GM19395 (cell line): ENCODE data around the gene EID2.
A peak's percentile ranks its signal among the peaks of the same experiment; 100 is the strongest.

Experiments
- ATAC-seq: cut with Tn5 transposase; IDR thresholded peaks from one replicate; pipeline ENCODE4 v1.9.1; 2021; ENCODE audit warnings: mild to moderate bottlenecking, moderate library complexity; ENCODE audit not compliant: unreplicated experiment

EID2 gene, protein sequence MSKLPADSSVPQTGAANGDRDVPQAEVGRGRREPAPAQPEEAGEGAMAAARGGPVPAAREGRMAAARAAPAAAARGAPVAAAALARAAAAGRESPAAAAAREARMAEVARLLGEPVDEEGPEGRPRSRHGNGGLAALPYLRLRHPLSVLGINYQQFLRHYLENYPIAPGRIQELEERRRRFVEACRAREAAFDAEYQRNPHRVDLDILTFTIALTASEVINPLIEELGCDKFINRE

DNA sequence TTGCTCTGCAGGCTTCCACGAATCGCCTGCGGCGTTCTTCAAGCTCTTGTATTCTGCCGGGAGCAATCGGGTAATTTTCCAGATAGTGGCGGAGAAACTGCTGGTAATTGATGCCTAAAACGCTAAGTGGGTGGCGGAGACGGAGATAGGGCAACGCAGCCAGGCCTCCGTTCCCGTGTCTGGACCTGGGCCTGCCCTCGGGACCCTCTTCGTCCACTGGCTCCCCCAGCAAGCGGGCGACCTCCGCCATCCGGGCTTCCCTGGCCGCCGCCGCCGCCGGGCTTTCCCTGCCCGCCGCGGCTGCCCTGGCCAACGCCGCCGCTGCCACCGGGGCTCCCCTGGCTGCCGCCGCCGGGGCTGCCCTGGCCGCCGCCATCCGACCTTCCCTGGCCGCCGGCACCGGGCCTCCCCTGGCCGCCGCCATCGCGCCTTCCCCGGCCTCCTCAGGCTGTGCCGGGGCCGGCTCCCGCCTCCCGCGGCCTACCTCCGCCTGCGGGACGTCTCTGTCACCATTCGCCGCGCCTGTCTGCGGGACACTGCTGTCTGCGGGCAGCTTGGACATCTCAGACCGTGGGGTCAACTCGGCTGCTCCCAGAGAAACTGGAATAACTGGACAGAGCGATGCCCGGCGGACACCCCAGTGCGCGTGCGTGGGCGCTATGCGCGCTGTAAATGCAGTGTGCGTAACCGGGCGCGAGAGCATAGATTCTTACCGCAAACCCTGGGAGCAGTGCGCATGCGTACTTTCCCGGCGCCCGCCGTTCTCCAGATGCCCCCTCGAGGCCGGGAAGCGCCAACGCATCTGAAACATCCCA is at the start of gene EID2:
Gene EID2, minus strand, starts transcription at position 644 of the 815 bp plus-strand sequence. Its CDS starts 82 bp downstream, at position 562.
- peak; percentile 86 for ATAC-seq

DNA sequence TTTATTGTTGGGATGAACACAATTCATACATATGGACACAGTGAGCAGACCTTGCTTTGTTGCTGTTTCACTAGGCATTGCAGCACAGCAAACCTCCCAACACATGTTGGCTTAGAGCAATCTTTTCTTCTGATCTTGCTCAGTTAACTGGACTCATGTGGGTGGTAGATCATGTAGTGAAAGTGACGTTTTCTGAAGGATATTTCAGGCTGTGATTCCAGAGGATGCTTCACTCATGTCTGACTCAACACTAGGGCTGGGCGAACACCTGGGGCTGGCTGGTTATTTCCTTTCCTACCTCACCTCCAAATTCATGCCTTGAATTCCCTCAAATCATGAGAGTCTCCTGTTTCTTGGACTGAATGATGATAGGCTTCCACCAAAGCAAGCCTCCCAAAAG is 48.1 kb upstream of the EID2 start:
- ATAC-seq: no peak

DNA sequence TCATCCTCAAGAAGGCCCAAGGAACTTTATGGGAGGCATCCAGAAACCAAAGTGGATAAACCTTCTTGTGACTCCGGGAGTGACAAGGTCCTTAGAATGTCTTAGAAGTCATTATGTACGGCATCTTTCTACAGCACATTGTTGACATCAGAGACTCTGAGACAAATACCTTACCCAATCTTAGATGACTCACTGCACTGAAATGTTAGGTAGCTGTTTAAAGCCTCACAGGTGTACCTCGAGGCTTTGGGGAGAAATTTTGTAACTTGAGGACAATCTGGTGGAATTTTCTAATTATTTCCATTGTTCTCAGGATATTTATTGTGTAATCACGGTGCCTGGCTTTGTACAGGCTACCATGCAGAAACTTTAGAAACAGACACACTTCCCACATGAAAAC is 47.5 kb upstream of the EID2 start:
- ATAC-seq: no peak

DNA sequence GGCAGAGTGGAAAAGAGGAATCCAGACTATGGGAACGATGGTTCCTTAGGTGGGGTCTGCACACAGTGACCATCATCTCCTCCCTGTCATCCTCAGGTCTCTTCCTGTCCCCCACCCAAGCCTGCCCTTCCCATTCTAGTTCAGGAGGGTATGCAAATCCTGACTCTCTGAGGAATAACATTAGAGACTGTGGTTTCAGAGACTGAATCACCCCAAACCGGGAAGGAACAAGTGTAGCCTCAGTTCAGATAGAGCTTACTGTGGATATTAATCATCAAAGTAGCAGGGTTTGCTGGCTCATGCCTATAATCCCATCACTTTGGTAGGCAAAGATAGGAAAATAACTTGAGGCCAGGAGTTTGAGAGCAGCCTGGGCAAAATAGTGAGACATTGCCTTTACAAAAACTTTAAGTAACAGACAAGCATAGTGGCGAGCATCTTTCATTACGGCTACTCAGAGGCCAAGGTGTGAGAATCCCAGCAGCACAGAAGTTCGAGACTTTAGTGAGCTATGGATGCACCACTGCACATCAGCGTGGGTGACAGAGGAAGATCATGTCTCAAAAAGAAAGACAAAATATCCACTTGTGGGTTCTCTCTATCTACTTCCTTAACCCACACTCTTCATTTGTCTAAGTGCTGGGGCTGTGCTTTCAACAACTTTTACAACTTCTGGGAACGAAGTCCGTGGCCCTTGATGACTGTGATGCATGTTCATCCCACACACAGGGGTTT is 43.1 kb upstream of the EID2 start:
- ATAC-seq: no peak

DNA sequence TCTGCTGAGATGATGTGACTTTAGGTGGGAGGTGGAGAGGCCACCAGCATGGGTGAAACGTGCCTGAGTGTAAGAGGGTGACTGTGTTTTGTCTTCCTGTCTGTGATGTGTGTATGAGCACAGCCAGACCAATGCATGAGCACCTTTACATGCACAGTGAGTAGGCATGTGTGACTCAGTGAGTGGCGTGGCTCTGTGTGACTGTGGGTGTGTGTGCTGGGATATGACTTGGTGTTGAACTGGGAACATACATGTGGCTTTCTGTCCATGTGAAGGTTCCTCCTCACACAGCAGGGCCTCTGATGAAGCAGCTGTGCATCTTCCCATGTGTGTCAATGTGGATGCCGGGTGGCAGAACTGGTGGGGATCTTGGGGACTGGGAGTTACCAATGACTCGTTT is 42.5 kb upstream of the EID2 start:
- no peak for ATAC-seq

DNA sequence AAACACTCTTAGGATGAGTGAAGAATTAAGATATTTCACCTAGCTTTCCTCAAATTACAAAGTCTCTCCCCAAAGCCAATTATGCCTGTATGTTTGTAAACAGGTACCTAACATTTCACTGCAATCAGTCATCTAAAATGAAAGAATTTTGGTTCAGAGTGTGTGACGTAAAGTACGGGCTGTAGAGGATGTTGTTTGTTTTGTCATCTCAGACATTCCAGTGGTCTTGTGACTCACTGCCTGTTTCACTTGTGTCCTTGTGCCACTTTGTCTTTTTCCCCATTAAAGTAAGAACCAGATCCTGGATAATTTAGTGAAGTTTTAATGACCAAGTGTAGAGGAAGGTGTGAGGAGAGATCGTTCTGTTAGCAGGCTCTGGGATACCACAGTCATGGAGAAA is 28.6 kb upstream of the EID2 start:
- ATAC-seq: no peak

DNA sequence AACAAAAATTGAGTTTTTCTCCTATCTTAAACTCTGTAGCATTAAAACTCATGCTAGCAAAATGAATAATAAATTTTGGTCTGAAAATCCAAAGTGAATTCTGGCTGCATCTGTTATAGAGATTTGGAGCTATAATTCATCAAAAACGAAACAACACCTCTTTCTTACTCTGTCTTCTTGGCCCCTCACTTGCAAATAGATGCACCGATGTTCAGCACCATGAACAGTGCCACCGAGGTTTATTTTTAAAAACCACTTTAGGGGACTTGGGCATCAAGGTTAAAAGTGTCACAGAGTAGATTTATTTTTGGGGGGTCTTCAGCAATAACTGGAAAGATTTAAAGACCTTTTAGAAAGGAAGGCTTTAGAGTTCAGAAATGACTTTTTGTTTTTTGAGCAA is 26.1 kb upstream of the EID2 start:
- ATAC-seq: no peak

DNA sequence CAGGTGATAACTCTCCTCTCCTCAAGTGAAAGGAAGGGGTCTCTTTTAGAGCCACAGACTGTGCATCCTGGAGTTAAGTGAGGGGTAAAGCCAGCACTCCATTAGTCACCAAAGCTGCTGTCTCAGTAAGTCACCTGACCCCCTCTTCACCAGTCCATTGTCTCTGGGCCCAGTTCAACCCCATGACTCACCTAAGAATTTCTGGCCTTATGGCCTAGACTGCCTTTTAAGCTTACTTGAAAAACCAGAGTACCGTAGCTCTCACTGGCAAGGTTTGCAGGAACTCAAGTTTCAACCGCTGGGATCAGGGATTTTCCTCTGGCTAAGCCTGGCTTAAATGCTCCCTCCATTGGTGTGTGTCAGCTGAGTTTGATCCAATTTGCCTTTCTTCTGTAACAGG is 23.4 kb upstream of the EID2 start:
- no peak for ATAC-seq

DNA sequence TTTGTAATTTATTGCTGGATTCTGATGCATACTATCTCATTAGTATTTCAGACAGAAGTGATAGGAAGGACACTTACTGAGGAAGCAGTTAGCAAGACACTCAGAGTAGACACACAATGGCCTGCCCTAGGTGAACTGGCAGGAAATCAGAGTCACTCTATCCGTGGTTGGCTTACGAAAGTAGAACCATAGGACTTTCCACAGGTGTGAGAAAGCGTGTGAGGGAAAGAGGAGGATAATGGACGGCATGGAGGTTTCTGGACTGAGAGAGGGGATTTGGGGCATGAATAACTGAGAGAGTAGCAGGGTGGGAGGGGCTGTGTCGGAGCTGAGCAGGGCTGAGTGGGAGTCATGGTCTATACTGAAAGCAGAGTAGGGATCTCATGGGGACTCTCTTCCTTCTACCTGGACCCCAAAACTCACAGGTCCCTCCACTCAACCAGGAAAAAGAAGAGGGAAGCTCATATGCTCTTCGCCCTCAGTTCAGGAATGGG is 18.7 kb upstream of the EID2 start:
- ATAC-seq: peak; percentile 34

DNA sequence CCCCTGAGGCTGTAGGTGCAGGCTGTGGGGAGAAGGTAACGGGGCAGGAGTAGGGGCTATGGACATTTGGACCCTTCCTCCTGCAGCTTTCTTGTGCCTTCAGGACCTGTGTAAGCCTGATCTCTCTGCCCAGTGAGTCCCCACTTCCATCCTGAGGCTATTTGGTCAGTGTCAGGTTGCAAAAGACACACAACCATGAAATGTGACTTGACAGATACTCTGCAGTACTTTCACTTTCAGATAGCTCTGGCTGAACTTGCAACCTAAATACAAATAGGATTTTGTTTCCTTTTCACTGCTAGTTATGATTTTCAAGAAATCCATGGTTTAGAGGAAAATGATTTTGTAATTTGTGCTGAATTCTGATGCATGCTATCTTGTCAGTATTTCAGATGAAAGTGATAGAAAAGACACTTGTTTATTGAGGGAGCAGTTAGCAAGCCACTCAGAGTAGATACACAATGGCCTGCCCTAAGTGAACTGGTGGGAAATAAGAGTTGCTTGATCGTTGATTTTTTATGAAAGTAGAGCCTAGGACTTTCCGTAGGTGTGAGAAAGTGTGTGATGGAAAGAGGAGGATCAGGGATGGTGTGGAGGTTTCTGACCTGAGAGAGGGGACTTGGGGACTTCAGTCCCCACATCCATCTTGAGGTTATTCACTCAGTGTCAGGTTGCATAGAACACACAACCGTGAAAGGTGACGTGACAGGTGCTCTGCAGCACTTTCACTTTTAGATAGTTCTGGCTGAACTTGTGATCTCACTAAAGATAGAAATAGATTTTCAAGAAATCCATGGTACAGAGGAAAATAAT is 18.1 kb upstream of the EID2 start:
- ATAC-seq: peak; percentile 54

DNA sequence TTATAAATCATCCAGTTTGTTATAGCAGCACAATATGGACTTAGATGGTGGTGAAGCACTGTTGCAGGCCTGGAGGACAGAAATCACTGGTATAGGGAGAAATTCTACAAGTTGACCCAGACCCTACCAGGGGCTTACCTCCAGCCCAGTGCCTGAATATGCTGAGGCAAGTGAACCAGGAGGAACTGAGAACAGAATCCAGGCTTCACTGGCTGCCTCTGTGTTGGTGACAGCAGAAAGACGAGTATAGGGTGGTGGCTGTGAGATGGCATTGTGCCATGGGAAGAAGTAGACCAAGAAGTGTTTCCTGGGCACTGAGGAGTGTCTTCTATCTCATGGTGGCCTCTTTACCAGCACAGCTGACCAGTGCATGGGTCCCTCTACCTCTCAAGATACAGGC is 15.9 kb upstream of the EID2 start:
- ATAC-seq: no peak

DNA sequence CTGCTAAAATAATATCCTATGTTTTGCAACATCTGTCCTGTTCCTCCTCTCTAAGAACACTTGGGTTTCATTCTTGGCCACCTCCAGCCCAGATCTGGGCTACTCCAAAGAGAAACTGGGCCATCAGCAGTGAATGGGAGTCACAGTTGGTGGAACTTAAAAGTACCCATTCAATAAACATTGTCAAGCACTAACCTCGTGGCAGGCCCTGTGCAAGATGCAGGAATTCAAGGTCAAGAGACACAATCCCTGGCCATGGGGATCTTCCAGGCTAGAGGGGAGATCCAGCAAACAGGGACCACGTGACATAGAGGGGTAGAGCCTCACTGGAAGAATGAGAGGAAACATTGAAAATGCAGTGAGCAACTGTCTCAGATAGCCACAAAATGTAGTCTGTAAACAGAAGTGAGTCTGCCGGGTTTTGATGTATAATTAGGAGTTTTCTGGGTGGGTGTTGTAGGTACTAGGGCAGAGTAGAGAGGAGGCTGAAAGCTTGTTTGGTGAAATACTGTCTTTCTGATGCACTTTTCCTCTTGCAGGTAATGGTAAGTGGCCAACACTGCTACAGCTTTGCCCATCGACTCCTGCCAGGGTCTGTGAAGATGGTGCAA is 14.8 kb upstream of the EID2 start:
- no peak for ATAC-seq

DNA sequence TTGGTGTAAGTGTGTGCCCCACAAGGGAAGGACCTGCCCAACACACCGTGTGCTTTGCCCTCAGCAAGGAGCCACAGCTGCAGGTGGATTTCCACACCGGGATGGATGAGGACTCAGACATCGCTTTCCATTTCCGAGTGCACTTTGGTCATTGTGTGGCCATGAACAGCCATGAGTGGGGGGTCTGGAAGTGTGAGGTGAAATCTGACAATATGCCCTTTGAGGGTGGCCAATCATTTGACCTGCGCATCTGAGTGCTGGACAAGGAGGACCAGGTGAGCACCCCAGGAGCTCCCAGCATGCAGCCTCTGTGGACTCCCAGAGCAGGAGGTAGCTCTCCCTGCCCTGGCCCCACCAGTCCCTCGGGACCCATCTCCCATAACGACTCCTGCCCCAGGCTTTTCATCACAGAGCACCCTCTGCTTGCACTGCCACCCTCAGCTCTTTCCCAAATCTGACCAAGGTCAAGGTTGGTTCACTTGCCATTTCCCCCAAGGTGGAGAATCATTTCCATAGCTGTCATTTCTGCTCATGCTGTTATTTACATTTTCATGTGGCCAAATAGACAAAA is 13.2 kb upstream of the EID2 start:
- no peak for ATAC-seq

DNA sequence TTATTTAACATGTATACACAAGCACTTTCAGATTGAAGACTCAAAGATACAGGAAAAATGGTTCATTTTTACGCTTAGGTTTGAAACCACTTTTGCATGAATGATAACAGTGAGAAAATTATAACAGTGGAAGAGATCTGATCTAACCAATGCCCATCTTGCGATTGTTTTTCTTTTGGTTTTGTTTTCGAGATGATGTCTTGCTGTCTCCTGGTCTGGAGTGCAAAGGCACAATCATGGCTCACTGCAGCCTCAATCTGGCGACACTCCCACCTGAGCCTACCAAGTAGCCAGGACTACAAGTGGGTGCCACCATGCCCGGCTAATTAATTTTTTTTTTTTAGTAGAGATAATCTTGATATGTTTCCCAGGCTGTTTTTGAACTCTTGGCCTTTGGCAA is 10.2 kb upstream of the EID2 start:
- ATAC-seq: no peak

DNA sequence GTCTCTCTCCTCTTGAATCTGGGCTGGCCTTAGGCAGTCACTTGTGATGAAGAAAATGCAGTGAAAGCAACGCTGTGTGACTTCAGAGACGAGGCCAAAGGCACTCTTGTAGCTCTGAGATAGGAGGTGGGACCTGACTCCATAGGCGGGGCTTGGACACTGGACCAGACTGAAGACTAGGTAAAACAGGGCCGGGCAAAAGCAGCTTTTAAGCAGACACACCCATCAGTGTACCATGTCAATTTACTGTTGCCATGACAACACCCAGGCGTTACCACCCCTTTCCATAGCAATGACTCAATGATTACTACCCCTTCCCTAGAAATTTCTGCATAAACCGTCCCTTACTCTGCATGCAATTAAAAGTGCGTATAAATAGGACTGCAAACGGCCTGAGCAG is 6.6 kb upstream of the EID2 start:
- ATAC-seq: no peak

DNA sequence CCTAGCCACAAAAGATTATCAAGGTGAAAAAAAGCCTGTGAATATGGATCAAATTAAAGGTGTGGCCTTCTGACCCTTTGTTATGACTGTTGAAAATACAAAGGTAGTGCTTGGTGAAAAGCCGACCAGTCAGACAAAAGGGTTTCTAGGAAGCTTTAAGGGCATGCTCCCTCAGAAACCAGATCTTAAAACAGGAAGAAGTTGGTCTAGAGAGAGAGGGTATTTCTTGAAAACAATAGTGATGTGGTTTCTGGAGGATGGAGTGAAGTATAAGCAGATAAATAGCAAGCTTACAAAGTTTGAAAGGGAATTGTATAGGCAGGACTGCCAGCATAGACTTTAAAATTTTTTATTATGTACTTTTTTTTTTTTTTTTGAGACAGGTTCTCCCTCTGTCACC is 5.0 kb upstream of the EID2 start:
- ATAC-seq: no peak

DNA sequence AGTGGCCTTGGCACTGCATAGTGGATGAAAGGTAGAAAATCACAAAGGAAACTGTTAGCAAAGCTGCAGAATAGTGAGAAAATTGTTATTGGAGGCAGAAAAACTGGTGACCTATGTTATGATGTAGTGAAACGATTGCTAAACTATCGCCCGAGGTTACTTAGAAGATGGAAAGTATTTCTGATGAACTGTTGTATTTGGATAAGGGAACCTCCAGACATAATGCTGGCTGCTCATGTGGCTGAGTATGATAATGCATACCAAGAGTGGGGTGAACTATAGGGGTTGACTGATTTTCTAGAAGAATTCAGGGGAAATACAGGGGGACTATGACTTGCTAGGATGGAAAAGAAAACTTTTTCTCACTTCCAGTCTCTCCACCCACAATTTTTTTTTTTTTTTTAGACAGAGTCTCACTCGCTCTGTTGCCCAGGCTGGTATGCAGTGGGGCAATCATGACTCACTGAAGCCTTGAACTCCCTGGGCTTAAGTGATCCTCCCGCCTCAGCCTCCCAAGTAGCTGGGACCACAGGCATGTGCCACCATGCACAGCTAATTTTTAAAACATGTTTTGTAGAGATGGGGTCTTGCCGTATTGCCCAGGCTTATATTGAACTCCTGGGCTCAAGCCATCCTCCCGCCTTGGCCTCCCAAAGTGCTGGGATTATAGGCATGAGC is 4.4 kb upstream of the EID2 start:
- ATAC-seq: no peak

DNA sequence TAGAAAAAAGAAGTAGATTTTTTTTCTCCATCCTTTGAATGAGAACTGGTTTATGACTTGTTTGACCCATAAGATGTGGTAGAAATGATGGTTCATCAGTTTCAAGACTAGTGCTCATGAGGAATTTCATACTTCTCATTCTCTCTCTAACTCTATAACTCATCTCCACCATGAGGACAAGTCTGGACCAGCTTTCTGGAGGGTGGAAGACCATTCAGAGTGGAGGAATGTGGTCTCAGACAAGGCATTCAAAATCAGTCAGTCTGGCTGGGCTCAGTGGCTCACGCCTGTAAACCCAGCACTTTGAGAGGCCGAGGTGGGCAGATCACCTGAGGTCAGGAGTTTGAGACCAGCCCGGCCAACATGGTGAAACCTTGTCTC is 3.5 kb upstream of the EID2 start:
- ATAC-seq: no peak

DNA sequence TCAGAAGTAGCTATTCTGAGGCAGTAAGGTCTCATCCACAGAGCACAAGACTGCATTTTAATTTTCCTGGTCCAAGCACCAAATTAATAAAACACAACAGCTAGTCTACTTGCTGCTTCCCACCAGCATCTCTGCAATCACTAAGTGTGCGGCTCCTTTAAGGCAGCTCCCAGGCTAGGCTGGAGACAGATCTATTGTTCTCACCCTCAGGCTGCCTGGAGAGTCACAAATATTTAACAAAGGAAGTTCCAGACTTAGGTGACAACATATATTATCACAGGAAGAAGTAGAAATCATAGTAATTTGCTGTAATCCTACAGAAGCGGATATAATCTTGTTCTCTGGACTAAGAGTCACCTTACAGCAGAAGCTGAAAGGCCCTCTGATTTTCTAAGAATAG is 2.2 kb upstream of the EID2 start:
- no peak for ATAC-seq

DNA sequence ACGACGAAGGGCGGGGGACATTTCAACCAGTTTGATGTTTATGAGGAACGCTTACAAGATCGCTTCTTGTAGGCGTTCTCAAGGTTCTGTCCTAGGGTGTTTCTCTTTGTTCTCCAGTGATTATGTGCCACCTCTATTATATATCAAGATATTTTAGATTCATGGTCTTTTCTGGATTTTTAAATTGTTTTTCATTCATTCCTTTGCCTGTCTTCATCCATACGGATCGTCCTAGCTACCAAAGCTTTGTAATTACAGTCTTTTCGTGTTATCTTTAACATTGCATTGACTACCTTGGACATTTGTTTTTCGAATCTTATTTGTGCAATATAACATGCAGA is 342 bp upstream of the EID2 start:
- ATAC-seq: no peak
